GM12878 (cell line): Measurements from ENCODE around the gene MRPL12. TPM values are rescaled to one million over a fixed set of nuclear protein-coding genes. Genes with fewer than 3 reads are reported as not detected.

Experiments used
- ATAC-seq: fragments of 200-7000 bp; cut with Tn5 transposase; 3 replicates; pipeline ENCODE4 v1.9.1; 2020; ENCODE audit warnings: mild to moderate bottlenecking, moderate library complexity
- BruUV-seq: library from RNA; stranded (reverse); fragments of 400-500 nt; replicated peaks from 2 replicates; lab custom pipeline; 2021; lab: Mats Ljungman, UMichigan
- CTCF ChIA-PET: fragments of 300-600 bp; sonication (Branson Sonifier 250); formaldehyde crosslinking; extraction: SDS; loops from one replicate; lab custom pipeline; 2021; ENCODE audit warnings: inconsistent platforms; lab: Yijun Ruan, JAX
- POLR2A ChIA-PET: fragments of 350-600 bp; formaldehyde crosslinking; extraction: SDS; loops from one replicate; lab custom pipeline; 2021; ENCODE audit warnings: inconsistent platforms; lab: Charles Lee
- RAD21 ChIA-PET: fragments of 300-600 bp; sonication (Branson Sonifier 250); formaldehyde crosslinking; loops from one replicate; lab custom pipeline; 2023; ENCODE audit warnings: antibody characterized with exemption; ENCODE audit not compliant: unreplicated experiment; lab: Charles Lee
- SMC1A ChIA-PET: fragments of 300-600 bp; sonication (Branson Sonifier 250); formaldehyde crosslinking; loops from one replicate; lab custom pipeline; 2023; ENCODE audit not compliant: unreplicated experiment, uncharacterized antibody; lab: Charles Lee
- DNase-seq: peaks from one replicate; pipeline ENCODE4 v3.0.0-alpha.2; 2011; ENCODE audit warnings: low read depth, low spot score
- FAIRE-seq: peaks from 3 replicates; lab custom pipeline; 2011; peaks lifted over from hg19 to GRCh38; lab: Jason Lieb, UNC
- H2AFZ ChIP-seq: 2 replicates; pipeline ENCODE4 v1.6.0; 2011; ENCODE audit warnings: low read depth, low read length, control low read depth; ENCODE audit not compliant: control insufficient read depth
- H3K27ac ChIP-seq: 2 replicates; pipeline ENCODE4 v1.5.1; 2011; ENCODE audit warnings: control low read depth; ENCODE audit not compliant: control insufficient read depth, insufficient read depth
- H3K27me3 ChIP-seq, 2 experiments: replicated peaks in 1 of 2; 2 replicates each; pipeline versions ENCODE4 v1.6.0 to v1.6.1; 2011; ENCODE audit warnings: low read length in 1 of 2; ENCODE audit not compliant: control insufficient read depth in 2 of 2, insufficient read depth in 2 of 2
- H3K36me3 ChIP-seq, 2 experiments: 2 replicates each; pipeline ENCODE4 v1.5.1; 2011; ENCODE audit warnings: low read length in 1 of 2; ENCODE audit not compliant: control insufficient read depth in 2 of 2, insufficient read depth in 2 of 2
- H3K4me1 ChIP-seq: 2 replicates; pipeline ENCODE4 v1.6.1; 2011; ENCODE audit warnings: mild to moderate bottlenecking, low read length, moderate library complexity, mixed read lengths; ENCODE audit not compliant: control insufficient read depth, insufficient read depth
- H3K4me2 ChIP-seq: 2 replicates; pipeline ENCODE4 v1.6.0; 2011; ENCODE audit warnings: control low read depth; ENCODE audit not compliant: control insufficient read depth, insufficient read depth
- H3K4me3 ChIP-seq: fragments of 200-600 bp; sonication (generic); 2 replicates; pipeline ENCODE4 v1.5.1; 2016
- H3K79me2 ChIP-seq: 2 replicates; pipeline ENCODE4 v1.6.0; 2011; ENCODE audit warnings: low read length; ENCODE audit not compliant: control insufficient read depth, insufficient read depth
- H3K9ac ChIP-seq: 2 replicates; pipeline ENCODE4 v1.8.0; 2011; ENCODE audit warnings: low read length, control low read depth, mixed read lengths; ENCODE audit not compliant: control insufficient read depth, insufficient read depth
- H3K9me3 ChIP-seq: replicated peaks from 3 replicates; pipeline ENCODE4 v1.5.1; 2011; ENCODE audit warnings: mild to moderate bottlenecking, low read length; ENCODE audit not compliant: control insufficient read depth, insufficient read depth
- H4K20me1 ChIP-seq: 2 replicates; pipeline ENCODE4 v1.6.0; 2011; ENCODE audit not compliant: control insufficient read depth, insufficient read depth
- ATF3 ChIP-seq: IDR thresholded peaks from 2 replicates; pipeline ENCODE4 v1.6.1; 2011; ENCODE audit warnings: low read depth, mild to moderate bottlenecking, low read length, moderate library complexity, borderline replicate concordance; ENCODE audit errors: extremely low read depth
- CBFB ChIP-seq: IDR thresholded peaks from 2 replicates; pipeline ENCODE4 v1.6.1; 2016; ENCODE audit warnings: antibody characterized with exemption, low read depth
- HDGF ChIP-seq: fragments of 450-650 bp; IDR thresholded peaks from 2 replicates; pipeline ENCODE4 v1.6.1; 2016; ENCODE audit warnings: antibody characterized with exemption
- IRF4 ChIP-seq: IDR thresholded peaks from 2 replicates; pipeline ENCODE4 v1.6.1; 2011; ENCODE audit warnings: low read depth, low read length
- RELB ChIP-seq: fragments of 450-650 bp; IDR thresholded peaks from 2 replicates; pipeline ENCODE4 v1.6.1; 2017; ENCODE audit warnings: low read depth, mild to moderate bottlenecking, moderate library complexity
- REST ChIP-seq: IDR thresholded peaks from 2 replicates; pipeline ENCODE4 v1.6.1; 2012; ENCODE audit warnings: mild to moderate bottlenecking, low read depth, low read length
- SMAD1 ChIP-seq: fragments of 450-650 bp; IDR thresholded peaks from 2 replicates; pipeline ENCODE4 v1.6.1; 2018; ENCODE audit warnings: mild to moderate bottlenecking, low read depth; ENCODE audit not compliant: partially characterized antibody
- SREBF2 ChIP-seq: IDR thresholded peaks from 2 replicates; pipeline ENCODE4 v1.6.1; 2012; ENCODE audit warnings: mild to moderate bottlenecking, low read length
- SUZ12 ChIP-seq: fragments of 200-600 bp; sonication (generic); IDR thresholded peaks from one replicate; pipeline ENCODE4 v1.6.1; 2018; ENCODE audit warnings: antibody characterized with exemption, mild to moderate bottlenecking; ENCODE audit not compliant: unreplicated experiment
- TARDBP ChIP-seq: IDR thresholded peaks from 2 replicates; pipeline ENCODE4 v1.6.1; 2016; ENCODE audit warnings: borderline replicate concordance
- TCF3 ChIP-seq: IDR thresholded peaks from 2 replicates; pipeline ENCODE4 v1.6.1; 2012; ENCODE audit warnings: low read depth, mild to moderate bottlenecking, low read length, borderline replicate concordance; ENCODE audit not compliant: insufficient read depth
- ZNF592 ChIP-seq: fragments of 450-650 bp; IDR thresholded peaks from 2 replicates; pipeline ENCODE4 v1.6.1; 2017; ENCODE audit warnings: mild to moderate bottlenecking, moderate library complexity
- WGBS: methylation state at CpG from one replicate; pipeline ENCODE4 v1.1.6; 2016; ENCODE audit warnings: low lambda C conversion rate; ENCODE audit not compliant: insufficient replicate concordance, insufficient coverage; ENCODE audit errors: missing lambda C conversion rate; 5-methylcytosine and 5-hydroxymethylcytosine counted together
- in situ Hi-C: fragments of 300-500 bp; cut with MboI; formaldehyde crosslinking; loops from 9 replicates; pipeline ENCODE4 v1.14.3; 2018; ENCODE audit warnings: mixed read lengths
- intact Hi-C: fragments of 100-400 bp; cut with micrococcal nuclease; formaldehyde crosslinking; loops from one replicate; pipeline ENCODE4 v1.14.2; 2022; ENCODE audit not compliant: unreplicated experiment
- polyA plus RNA-seq, 11 experiments: library from polyadenylated mRNA; depleted of rRNA in 4 of 11; unstranded in 6 of 11; stranded (reverse) in 5 of 11; fragments of >200 nt; fragmentation: Nextera tagmentation in 4 of 11; fragmentation: Illumina TruSeq in 1 of 11; extraction: Ambion mirVana in 4 of 11; extraction: Trizol in 1 of 11; gene quantifications; 1 replicate in 1 of 11; 2 replicates in 10 of 11; pipeline versions ENCODE4 v1.2.1 to v1.2.3, GENCODE V29; 2011 to 2016; ENCODE audit warnings: inconsistent platforms in 2 of 11, missing spikeins in 2 of 11, low read depth in 1 of 11
- total RNA-seq, 4 experiments: library from RNA; depleted of rRNA in 3 of 4; stranded (reverse); fragments of >200 nt in 3 of 4; fragmentation: Illumina TruSeq in 1 of 4; extraction: Trizol in 1 of 4; gene quantifications; 2 replicates each; pipeline versions ENCODE4 v1.2.1 to v1.2.3, GENCODE V29; 2013 to 2021

MRPL12 gene
- total and polyA plus RNA-seq, 10 of the 15 experiments (the other 5 are each of a cell fraction or from before 2014, with no cell fraction given), result 1.3 to 269 (median 117) TPM

- in situ Hi-C loops (no loop called here), intact Hi-C loops (no loop called here)
- H3K27me3 ChIP-seq, result no peaks in the 10 kb centered on the region
- ChIA-PET RAD21 (no interaction called here), CTCF (interaction anchor here (1.2 to 1.4 kb wide), 2 partner anchors 12 to 13 kb away, joined by 3 read pairs; no protein-coding TSS in a partner anchor), SMC1A (no interaction called here), POLR2A (interaction anchor here (0.6 kb wide), 1 partner anchor 232 kb away, joined by 4 read pairs; no protein-coding TSS in a partner anchor)
- H3K4me1 ChIP-seq, result no peaks in the 10 kb centered on the region; the same call in 1 of the 2 replicates
- no peak overlapping the region for H2AFZ ChIP-seq
- no peaks in the 10 kb centered on the region for H4K20me1 ChIP-seq
- DNase-seq (no peak), FAIRE-seq (no peak), ATAC-seq (no peak; the same call in 2 of the 3 replicates)
- BruUV-seq, result no TSS peak
- H3K27ac ChIP-seq, result no peak overlapping the region
- no peak overlapping the region for H3K4me3 ChIP-seq
- H3K9me3 ChIP-seq, result no peaks in the 10 kb centered on the region
- TF ChIP-seq RELB (no peak), TARDBP (no peak), REST (no peak), IRF4 (no peak), SUZ12 (no peak), HDGF (no peak), TCF3 (no peak), ZNF592 (no peak), SMAD1 (no peak), CBFB (no peak), SREBF2 (no peak), ATF3 (no peak)
- H3K36me3 ChIP-seq, result peaks cover 0 to 2% of the 10 kb centered on the region in 2 experiments; a peak in 2 of 4 replicates
- no peak overlapping the region for H3K4me2 ChIP-seq
- 50% methylated on average over 12 of the region's 12 CpGs for WGBS
- H3K9ac ChIP-seq, result no peak overlapping the region
- H3K79me2 ChIP-seq, result no peaks in the 10 kb centered on the region
Measured at GRCh38 chr17:81723651-81724209, 20.6 kb downstream of the MRPL12 start.
